ENCODE measurements around the gene GORASP1. TPM values are rescaled to one million over a fixed set of nuclear protein-coding genes. Genes with fewer than 3 reads are reported as not detected.
A peak's percentile ranks its signal among the peaks of the same experiment; 100 is the strongest.

The GORASP1 gene
- polyA plus RNA-seq, 1 donor (not counting 4 experiments of a cell fraction or from before 2014, with no cell fraction given): 43.7 TPM

- Histone ChIP-seq H3K4me1 (ENCODE audit: control insufficient read depth, extremely low read depth, insufficient read depth, low read length) (peaks cover 33% of the 10 kb centered on the region), H3K79me2 (ENCODE audit: control insufficient read depth, insufficient read depth, low read length) (peaks cover 13% of the 10 kb centered on the region), H3K9ac (ENCODE audit: control insufficient read depth, extremely low read depth, insufficient read depth, low read length) (no peak overlapping the region), H3K9me1 (ENCODE audit: control insufficient read depth, extremely low read depth, insufficient read depth, low read length) (peaks cover 6% of the 10 kb centered on the region), H3K36me3 (ENCODE audit: control insufficient read depth in 2 of 2, extremely low read depth in 1 of 2, insufficient read depth in 2 of 2, low read length in 2 of 2) (no peaks in the 10 kb centered on the region), H2AFZ (ENCODE audit: control insufficient read depth, low read length) (no peak overlapping the region), H3K4me2 (ENCODE audit: control insufficient read depth, extremely low read depth, insufficient read depth, low read depth, low read length) (no peak overlapping the region), H3K9me3 (ENCODE audit: control insufficient read depth, low read depth, low read length) (no peaks in the 10 kb centered on the region), H3K4me3 (ENCODE audit: control insufficient read depth in 2 of 3, extremely low read depth in 1 of 3, insufficient read depth in 2 of 3, low read depth in 1 of 3, low read length in 3 of 3) (no peak overlapping the region), H4K20me1 (ENCODE audit: control insufficient read depth, extremely low read depth, insufficient read depth, low read length) (peaks cover 2% of the 10 kb centered on the region), H3K27me3 (ENCODE audit: control insufficient read depth, extremely low read depth, insufficient read depth, low read length) (no peaks in the 10 kb centered on the region), H3K27ac (ENCODE audit: control insufficient read depth, insufficient read depth, low read length) (no peak overlapping the region)
- FAIRE-seq (no peak), DNase-seq (ENCODE audit: low read depth, low spot score) (no peak)
- dilution Hi-C loops (cut with MboI; ENCODE audit: extremely low pct_ligation_motif_present, low sequenced_read_pairs): no loop called here
- TF ChIP-seq CTCF (optimal IDR thresholded peaks at IDR 0.05 in 1 of 3, IDR thresholded peaks at IDR 0.05 in 1 of 3, conservative IDR thresholded peaks at IDR 0.05 in 1 of 3; ENCODE audit: extremely low read depth in 1 of 3, insufficient read depth in 2 of 3, low read length in 3 of 3) (no peak), EZH2 (IDR thresholded peaks at IDR 0.05; ENCODE audit: low read length) (no peak)
These were observed 47.0 kb upstream of the GORASP1 start for GRCh38 chr3:39154280-39155021.

GRCh38 chr3:39153977-39154279, 46.5 kb upstream of the GORASP1 start:
- FAIRE-seq: no peak
- Histone ChIP-seq H3K9ac (ENCODE audit: control insufficient read depth, extremely low read depth, insufficient read depth, low read length) (no peak overlapping the region), H2AFZ (ENCODE audit: control insufficient read depth, low read length) (no peak overlapping the region), H3K4me1 (ENCODE audit: control insufficient read depth, extremely low read depth, insufficient read depth, low read length) (peaks cover 37% of the 10 kb centered on the region), H3K27ac (ENCODE audit: control insufficient read depth, insufficient read depth, low read length) (no peak overlapping the region), H3K27me3 (ENCODE audit: control insufficient read depth, extremely low read depth, insufficient read depth, low read length) (no peaks in the 10 kb centered on the region), H3K36me3 (ENCODE audit: control insufficient read depth in 2 of 2, extremely low read depth in 1 of 2, insufficient read depth in 2 of 2, low read length in 2 of 2) (no peaks in the 10 kb centered on the region), H4K20me1 (ENCODE audit: control insufficient read depth, extremely low read depth, insufficient read depth, low read length) (peaks cover 2% of the 10 kb centered on the region), H3K9me3 (ENCODE audit: control insufficient read depth, low read depth, low read length) (no peaks in the 10 kb centered on the region), H3K4me2 (ENCODE audit: control insufficient read depth, extremely low read depth, insufficient read depth, low read depth, low read length) (no peak overlapping the region), H3K79me2 (ENCODE audit: control insufficient read depth, insufficient read depth, low read length) (peaks cover 18% of the 10 kb centered on the region), H3K4me3 (ENCODE audit: control insufficient read depth in 2 of 3, extremely low read depth in 1 of 3, insufficient read depth in 2 of 3, low read depth in 1 of 3, low read length in 3 of 3) (peak overlapping the region in 2 of 3 experiments; percentile 11 to 35), H3K9me1 (ENCODE audit: control insufficient read depth, extremely low read depth, insufficient read depth, low read length) (peaks cover 6% of the 10 kb centered on the region)
- DNase-seq (ENCODE audit: low read depth, low spot score): no peak
- no peak for TF ChIP-seq EZH2 (IDR thresholded peaks at IDR 0.05; ENCODE audit: low read length)
- TF ChIP-seq CTCF (optimal IDR thresholded peaks at IDR 0.05 in 1 of 3, IDR thresholded peaks at IDR 0.05 in 1 of 3, conservative IDR thresholded peaks at IDR 0.05 in 1 of 3; ENCODE audit: extremely low read depth in 1 of 3, insufficient read depth in 2 of 3, low read length in 3 of 3): no peak
- dilution Hi-C loops (cut with MboI; ENCODE audit: extremely low pct_ligation_motif_present, low sequenced_read_pairs): no loop called here

All from keratinocyte (primary cell).